ENCODE measurements around the gene CDH23.
"Not testable (repeated sequence)": the region's sequence is repeated elsewhere in the genome, so short reads cannot be mapped to it uniquely, and the experiment has no call there.

Gene CDH23

GRCh38 chr10:71585564-71586290, 189.0 kb downstream of the CDH23 start:
- DNase-seq: peak in 2 of 10 donors; percentile 10 to 42
- intact Hi-C loops (cut with DNase I): no loop called here

- intact Hi-C loops (cut with DNase I): no loop called here
- DNase-seq: peak in 2 of 10 donors; percentile 40 to 59
These were observed 191.3 kb downstream of the CDH23 start for GRCh38 chr10:71587941-71588573.

- DNase-seq: peak in 2 of 10 donors; percentile 55 to 67
- intact Hi-C loops (cut with DNase I): no loop called here
These were observed 192.0 kb downstream of the CDH23 start for GRCh38 chr10:71588685-71589084.

- DNase-seq: peak in 1 of 10 donors; percentile 14
- intact Hi-C loops (cut with DNase I): no loop called here
These were observed 193.2 kb downstream of the CDH23 start for GRCh38 chr10:71589617-71590551.

GRCh38 chr10:71590781-71591350, 194.1 kb downstream of the CDH23 start:
- peak in 2 of 10 donors; percentile 50 to 69 for DNase-seq
- intact Hi-C loops (cut with DNase I): no loop called here

- intact Hi-C loops (cut with DNase I): no loop called here
- DNase-seq: peak in 1 of 10 donors; percentile 0
These were observed 198.3 kb downstream of the CDH23 start for GRCh38 chr10:71594934-71595571.

- peak in 2 of 10 donors; percentile 34 to 64 for DNase-seq
- intact Hi-C loops (cut with DNase I): no loop called here
These were observed 198.9 kb downstream of the CDH23 start for GRCh38 chr10:71595649-71596048.

- DNase-seq: peak in 1 of 10 donors; percentile 15
- intact Hi-C loops (cut with DNase I): no loop called here
These were observed 199.4 kb downstream of the CDH23 start for GRCh38 chr10:71596127-71596526.

- DNase-seq: peak in 1 of 10 donors; percentile 25
- intact Hi-C loops (cut with DNase I): no loop called here
These were observed 200.0 kb downstream of the CDH23 start for GRCh38 chr10:71596759-71597158.

- DNase-seq: peak in 9 of 10 donors; percentile 39 to 95 (median 56)
- intact Hi-C loops (cut with DNase I): no loop called here
These were observed 201.2 kb downstream of the CDH23 start for GRCh38 chr10:71597821-71598498.

GRCh38 chr10:71598621-71599055, 201.9 kb downstream of the CDH23 start:
- intact Hi-C loops (cut with DNase I): no loop called here
- DNase-seq: peak; percentile 55 to 96 (median 77)

GRCh38 chr10:71599518-71599917, 202.8 kb downstream of the CDH23 start:
- intact Hi-C loops (cut with DNase I): no loop called here
- peak in 1 of 10 donors; percentile 67 for DNase-seq

GRCh38 chr10:71600242-71600641, 203.5 kb downstream of the CDH23 start:
- intact Hi-C loops (cut with DNase I); DNase-seq: not testable (repeated sequence)

GRCh38 chr10:71600849-71601248, 204.1 kb downstream of the CDH23 start:
- intact Hi-C loops (cut with DNase I): no loop called here
- DNase-seq: peak in 1 of 10 donors; percentile 1

GRCh38 chr10:71601273-71601672, 204.6 kb downstream of the CDH23 start:
- intact Hi-C loops (cut with DNase I): no loop called here
- no peak for DNase-seq

- intact Hi-C loops (cut with DNase I): no loop called here
- DNase-seq: peak in 1 of 10 donors; percentile 55
These were observed 206.4 kb downstream of the CDH23 start for GRCh38 chr10:71603150-71603549.

- intact Hi-C loops (cut with DNase I): no loop called here
- DNase-seq: peak in 1 of 10 donors; percentile 47
These were observed 207.0 kb downstream of the CDH23 start for GRCh38 chr10:71603754-71604153.

GRCh38 chr10:71604324-71605018, 207.8 kb downstream of the CDH23 start:
- intact Hi-C loops (cut with DNase I): loop anchor here (5.0 kb wide), 3 partner anchors 117 to 292 kb away; no protein-coding TSS in a partner anchor
- peak in 2 of 10 donors; percentile 62 to 80 for DNase-seq
